T-helper 2 cell (primary cell): ENCODE results near the gene NRTN.

Experiments
- DNase-seq, 5 experiments: peaks; one replicate each; pipeline versions ENCODE4 v3.0.0 to v3.0.0-alpha.2; 2012 to 2022

The NRTN gene

GRCh38 chr19:5790559-5791520, 14.0 kb upstream of the NRTN start, which contains the start of gene DUS3L:
Gene DUS3L (minus strand): TSS chr19:5791163. CDS start chr19:5791141, 22 bp downstream.
- peak; percentile 87 to 100 (median 94) for DNase-seq

- DNase-seq, result no peak
Measured at GRCh38 chr19:5792224-5792623, 12.6 kb upstream of the NRTN start.

GRCh38 chr19:5793188-5793587, 11.7 kb upstream of the NRTN start:
- no peak for DNase-seq

- no peak for DNase-seq
Measured at GRCh38 chr19:5795382-5795919, 9.4 kb upstream of the NRTN start.

- no peak for DNase-seq
Measured at GRCh38 chr19:5798244-5798643, 6.6 kb upstream of the NRTN start.

- DNase-seq, result no peak
Measured at GRCh38 chr19:5799247-5800241, 5.3 kb upstream of the NRTN start.

GRCh38 chr19:5800361-5801270, 4.3 kb upstream of the NRTN start:
- no peak for DNase-seq

- DNase-seq, result no peak
Measured at GRCh38 chr19:5801796-5802619, 2.9 kb upstream of the NRTN start.

- no peak for DNase-seq
Measured at GRCh38 chr19:5803441-5803751, 1.5 kb upstream of the NRTN start.

- peak; percentile 83 to 91 (median 88) for DNase-seq
Measured at GRCh38 chr19:5803752-5804515, 933 bp upstream of the NRTN start.

- DNase-seq, result peak in 4 of 5 experiments; percentile 29 to 57 (median 46)
Measured at GRCh38 chr19:5805462-5806132, 730 bp downstream of the NRTN start.

GRCh38 chr19:5806133-5806489, 1.2 kb downstream of the NRTN start:
- DNase-seq, result no peak

GRCh38 chr19:5806905-5807304, 2.0 kb downstream of the NRTN start:
- no peak for DNase-seq

- no peak for DNase-seq
Measured at GRCh38 chr19:5808120-5808816, 3.4 kb downstream of the NRTN start.

- DNase-seq, result no peak
Measured at GRCh38 chr19:5809053-5809452, 4.2 kb downstream of the NRTN start.

- no peak for DNase-seq
Measured at GRCh38 chr19:5809469-5809868, 4.6 kb downstream of the NRTN start.

- DNase-seq, result no peak
Measured at GRCh38 chr19:5811117-5811516, 6.2 kb downstream of the NRTN start.

- DNase-seq, result no peak
Measured at GRCh38 chr19:5814123-5814851, 9.4 kb downstream of the NRTN start.
